Activated CD8-positive, alpha-beta memory T cell treated with anti-CD3 and anti-CD28 coated beads for 24 hours (primary cell): ENCODE measurements around the gene EIF1.
"Not testable (repeated sequence)": the region's sequence is repeated elsewhere in the genome, so short reads cannot be mapped to it uniquely, and the experiment has no call there.

Experiments
- DNase-seq: peaks from one replicate; pipeline ENCODE4 v3.0.0-alpha.2; 2020

Gene EIF1

GRCh38 chr17:41688641-41689496, at the start of gene EIF1:
TSS of gene EIF1 (plus strand) at chr17:41688885. CDS start at chr17:41689039, 154 bp downstream.
- peak; percentile 100 for DNase-seq

GRCh38 chr17:41638941-41639340, 49.7 kb upstream of the EIF1 start:
- DNase-seq, result no peak

GRCh38 chr17:41639492-41640473, 48.9 kb upstream of the EIF1 start:
- no peak for DNase-seq

GRCh38 chr17:41640596-41640995, 48.1 kb upstream of the EIF1 start:
- DNase-seq, result not testable (repeated sequence)

GRCh38 chr17:41642252-41643156, 46.2 kb upstream of the EIF1 start:
- no peak for DNase-seq

GRCh38 chr17:41647038-41647813, 41.5 kb upstream of the EIF1 start:
- DNase-seq, result no peak

GRCh38 chr17:41647940-41648410, 40.7 kb upstream of the EIF1 start:
- DNase-seq, result peak; percentile 99

- peak; percentile 96 for DNase-seq
These were observed 40.1 kb upstream of the EIF1 start for GRCh38 chr17:41648411-41649195.

GRCh38 chr17:41649923-41650519, 38.7 kb upstream of the EIF1 start:
- DNase-seq, result no peak

GRCh38 chr17:41650794-41651624, 37.7 kb upstream of the EIF1 start:
- DNase-seq, result no peak

GRCh38 chr17:41651625-41652460, 36.8 kb upstream of the EIF1 start:
- no peak for DNase-seq

- no peak for DNase-seq
These were observed 36.2 kb upstream of the EIF1 start for GRCh38 chr17:41652461-41652970.

- DNase-seq, result no peak
These were observed 35.3 kb upstream of the EIF1 start for GRCh38 chr17:41653421-41653820.

GRCh38 chr17:41653892-41654677, 34.6 kb upstream of the EIF1 start:
- no peak for DNase-seq

GRCh38 chr17:41654678-41655607, 33.7 kb upstream of the EIF1 start:
- DNase-seq, result no peak

GRCh38 chr17:41655611-41656111, 33.0 kb upstream of the EIF1 start:
- no peak for DNase-seq
